H1 (cell line): ENCODE results near the gene BCL11A. TPM values are rescaled to one million over a fixed set of nuclear protein-coding genes. Genes with fewer than 3 reads are reported as not detected.

ENCODE experiments used
- CTCF ChIA-PET: fragments of 300-600 bp; sonication (Branson Sonifier 250); formaldehyde crosslinking; loops from one replicate; lab custom pipeline; 2021; ENCODE audit not compliant: partially characterized antibody; lab: Charles Lee
- POLR2A ChIA-PET: fragments of 300-600 bp; sonication (Branson Sonifier 250); formaldehyde crosslinking; loops from one replicate; lab custom pipeline; 2021; ENCODE audit warnings: inconsistent platforms; ENCODE audit not compliant: partially characterized antibody; lab: Charles Lee
- DNase-seq, 2 experiments: peaks; one replicate each; pipeline versions ENCODE4 v3.0.0 to v3.0.0-alpha.2; 2010 to 2022; ENCODE audit warnings: low spot score in 2 of 2, low read depth in 1 of 2, mixed read lengths in 1 of 2
- FAIRE-seq: peaks from 2 replicates; lab custom pipeline; 2011; peaks lifted over from hg19 to GRCh38; lab: Jason Lieb, UNC
- H2AFZ ChIP-seq: 2 replicates; pipeline ENCODE4 v1.8.1; 2012; ENCODE audit warnings: low read length, inconsistent platforms
- H2AK5ac ChIP-seq: 2 replicates; pipeline ENCODE4 v1.6.1; 2013; ENCODE audit warnings: low read depth, low read length
- H2BK120ac ChIP-seq: replicated peaks from 2 replicates; pipeline ENCODE3; 2013; ENCODE audit warnings: low read depth, low read length, inconsistent platforms
- H2BK12ac ChIP-seq: 2 replicates; pipeline ENCODE4 v1.6.1; 2013; ENCODE audit warnings: low read depth, low read length
- H2BK15ac ChIP-seq: 2 replicates; pipeline ENCODE4 v1.6.1; 2013; ENCODE audit warnings: low read length
- H2BK20ac ChIP-seq: 2 replicates; pipeline ENCODE4 v1.6.1; 2013; ENCODE audit warnings: low read length
- H2BK5ac ChIP-seq: 2 replicates; pipeline ENCODE4 v1.6.1; 2013; ENCODE audit warnings: low read depth, low read length
- H3K14ac ChIP-seq: 2 replicates; pipeline ENCODE4 v1.6.1; 2013; ENCODE audit warnings: inconsistent platforms; ENCODE audit not compliant: insufficient read length
- H3K18ac ChIP-seq: 2 replicates; pipeline ENCODE4 v1.6.1; 2013; ENCODE audit warnings: low read length; ENCODE audit errors: extremely low read depth
- H3K23ac ChIP-seq: 2 replicates; pipeline ENCODE4 v1.6.1; 2013; ENCODE audit warnings: inconsistent platforms; ENCODE audit not compliant: insufficient read length
- H3K23me2 ChIP-seq: 2 replicates; pipeline ENCODE4 v1.6.1; 2013; ENCODE audit warnings: low read depth, low read length
- H3K27ac ChIP-seq: 2 replicates; pipeline ENCODE4 v1.6.1; 2011; ENCODE audit warnings: low read depth, low read length, inconsistent platforms
- H3K27me3 ChIP-seq, 4 experiments: replicated peaks in 1 of 4; 1 replicate in 1 of 4; 2 replicates in 3 of 4; pipeline versions ENCODE4 v1.6.1 to v1.8.1; 2011 to 2013; ENCODE audit warnings: low read length in 3 of 4, mild to moderate bottlenecking in 3 of 4, inconsistent platforms in 2 of 4, mixed read lengths in 2 of 4, moderate library complexity in 1 of 4; ENCODE audit not compliant: control insufficient read depth in 3 of 4, insufficient read depth in 3 of 4; ENCODE audit errors: extremely low read depth in 1 of 4
- H3K36me3 ChIP-seq, 4 experiments: 2 replicates each; pipeline versions ENCODE4 v1.6.1 to v1.8.1; 2011 to 2013; ENCODE audit warnings: mild to moderate bottlenecking in 4 of 4, low read length in 3 of 4, moderate library complexity in 2 of 4, control low read depth in 1 of 4, inconsistent platforms in 1 of 4; ENCODE audit not compliant: insufficient read depth in 4 of 4, control insufficient read depth in 2 of 4
- H3K4ac ChIP-seq: replicated peaks from 2 replicates; pipeline ENCODE3; 2013; ENCODE audit warnings: low read length, low read depth, mixed read lengths, inconsistent platforms; ENCODE audit not compliant: insufficient read length
- H3K4me1 ChIP-seq, 4 experiments: replicated peaks in 1 of 4; 1 replicate in 1 of 4; 2 replicates in 3 of 4; pipeline versions ENCODE4 v1.6.1 to v1.8.1; 2011 to 2013; ENCODE audit warnings: low read length in 3 of 4, inconsistent platforms in 2 of 4, mixed read lengths in 1 of 4; ENCODE audit not compliant: insufficient read depth in 4 of 4, control insufficient read depth in 3 of 4
- H3K4me2 ChIP-seq, 2 experiments: 2 replicates each; pipeline versions ENCODE4 v1.6.1 to v1.8.1; 2011 to 2013; ENCODE audit warnings: low read depth in 2 of 2, low read length in 2 of 2, control low read depth in 1 of 2, inconsistent platforms in 1 of 2, mild to moderate bottlenecking in 1 of 2; ENCODE audit not compliant: insufficient read depth in 1 of 2
- H3K4me3 ChIP-seq, 4 experiments: fragments of 200-600, 300-600 bp in 1 of 4; sonication (generic), shearing (Covaris generic), sonication (Bioruptor Twin) in 1 of 4; 2 replicates each; pipeline versions ENCODE4 v1.5.1 to v1.8.1; 2011 to 2016; ENCODE audit warnings: low read length in 4 of 4, low read depth in 3 of 4, control low read depth in 2 of 4, inconsistent platforms in 2 of 4, mild to moderate bottlenecking in 2 of 4, mixed read lengths in 1 of 4, moderate library complexity in 1 of 4; ENCODE audit not compliant: insufficient read depth in 2 of 4; ENCODE audit errors: extremely low read depth in 1 of 4
- H3K56ac ChIP-seq: replicated peaks from 2 replicates; pipeline ENCODE3; 2013; ENCODE audit warnings: low read depth, mild to moderate bottlenecking, mixed read lengths, low read length, inconsistent platforms; ENCODE audit not compliant: insufficient read length
- H3K79me1 ChIP-seq: 2 replicates; pipeline ENCODE4 v1.6.1; 2013; ENCODE audit warnings: low read depth, low read length, control low read depth
- H3K79me2 ChIP-seq, 2 experiments: 2 replicates each; pipeline versions ENCODE4 v1.6.1 to v1.8.1; 2012 to 2013; ENCODE audit warnings: low read length in 2 of 2, mild to moderate bottlenecking in 2 of 2, inconsistent platforms in 1 of 2; ENCODE audit not compliant: insufficient read depth in 2 of 2, control insufficient read depth in 1 of 2
- H3K9ac ChIP-seq, 4 experiments: replicated peaks in 1 of 4; 1 replicate in 1 of 4; 2 replicates in 3 of 4; pipeline versions ENCODE4 v1.6.1 to v1.8.1; 2011 to 2013; ENCODE audit warnings: low read depth in 3 of 4, low read length in 3 of 4, control low read depth in 2 of 4, mild to moderate bottlenecking in 2 of 4, moderate library complexity in 2 of 4, inconsistent platforms in 1 of 4; ENCODE audit errors: extremely low read depth in 1 of 4
- H3K9me3 ChIP-seq, 2 experiments: 2 replicates each; pipeline versions ENCODE4 v1.6.1 to v1.8.1; 2012 to 2013; ENCODE audit warnings: mild to moderate bottlenecking in 2 of 2, moderate library complexity in 2 of 2, control low read depth in 1 of 2, inconsistent platforms in 1 of 2, low read depth in 1 of 2, low read length in 1 of 2, mixed read lengths in 1 of 2; ENCODE audit not compliant: insufficient read depth in 2 of 2
- H4K20me1 ChIP-seq, 2 experiments: replicated peaks in 1 of 2; 2 replicates each; pipeline versions ENCODE3 to v1.8.1; 2011 to 2013; ENCODE audit warnings: inconsistent platforms in 2 of 2, low read length in 2 of 2, mild to moderate bottlenecking in 1 of 2; ENCODE audit not compliant: insufficient read depth in 2 of 2, control insufficient read depth in 1 of 2
- H4K5ac ChIP-seq: 2 replicates; pipeline ENCODE4 v1.6.1; 2013; ENCODE audit warnings: low read length, low read depth, mixed read lengths, inconsistent platforms; ENCODE audit not compliant: insufficient read length
- H4K8ac ChIP-seq: 2 replicates; pipeline ENCODE4 v1.8.0; 2013; ENCODE audit warnings: mild to moderate bottlenecking, moderate library complexity, low read length, inconsistent platforms; ENCODE audit not compliant: insufficient read depth; ENCODE audit errors: extremely low read depth
- H4K91ac ChIP-seq: replicated peaks from 2 replicates; pipeline ENCODE3; 2013; ENCODE audit warnings: low read length, mixed read lengths, inconsistent platforms; ENCODE audit not compliant: insufficient read length
- ASH2L ChIP-seq: fragments of 200-600, 300-600 bp; sonication (generic); IDR thresholded peaks from one replicate; pipeline ENCODE4 v1.7.1; 2017; ENCODE audit warnings: low read length
- WGBS, 2 experiments: shearing (Covaris generic) in 1 of 2; methylation state at CpG; one replicate each; pipeline versions ENCODE4 v1.1.6 to v1.1.7; 2013 to 2015; ENCODE audit warnings: low lambda C conversion rate in 2 of 2, mixed read lengths in 2 of 2, inconsistent platforms in 1 of 2, low coverage in 1 of 2, missing lambda C conversion rate in 1 of 2; ENCODE audit not compliant: insufficient replicate concordance in 2 of 2, insufficient coverage in 1 of 2, insufficient read length in 1 of 2; ENCODE audit errors: extremely low coverage in 1 of 2, missing lambda C conversion rate in 1 of 2; 5-methylcytosine and 5-hydroxymethylcytosine counted together
- polyA plus RNA-seq, 7 experiments: library from polyadenylated mRNA; depleted of rRNA in 3 of 7; stranded (reverse) in 5 of 7; unstranded in 2 of 7; fragments of >200 nt in 5 of 7; fragments of 200-250 nt in 2 of 7; gene quantifications; 1 replicate in 5 of 7; 2 replicates in 1 of 7; 4 replicates in 1 of 7; pipeline versions ENCODE4 v1.2.1 to v1.2.3, GENCODE V29; 2011 to 2013; ENCODE audit warnings: missing spikeins in 2 of 7, mixed read lengths in 2 of 7
- total RNA-seq: library from RNA; stranded (reverse); fragmentation: NEBNext Ultra II Directional; extraction: Animal tissue kit (Norgen Biotek cat#: 25700); gene quantifications from 2 replicates; pipeline ENCODE4 v1.2.1, GENCODE V29; 2021
- TF ChIP-seq, protein P1 (sequence below): IDR thresholded peaks from 2 replicates; pipeline ENCODE4 v1.6.1; 2012; ENCODE audit warnings: low read length, inconsistent platforms

The BCL11A gene
- total and polyA plus RNA-seq, 2 of the 8 experiments (the other 6 are each of a cell fraction or from before 2014, with no cell fraction given), result 11.9 to 59.3 TPM

DNA sequence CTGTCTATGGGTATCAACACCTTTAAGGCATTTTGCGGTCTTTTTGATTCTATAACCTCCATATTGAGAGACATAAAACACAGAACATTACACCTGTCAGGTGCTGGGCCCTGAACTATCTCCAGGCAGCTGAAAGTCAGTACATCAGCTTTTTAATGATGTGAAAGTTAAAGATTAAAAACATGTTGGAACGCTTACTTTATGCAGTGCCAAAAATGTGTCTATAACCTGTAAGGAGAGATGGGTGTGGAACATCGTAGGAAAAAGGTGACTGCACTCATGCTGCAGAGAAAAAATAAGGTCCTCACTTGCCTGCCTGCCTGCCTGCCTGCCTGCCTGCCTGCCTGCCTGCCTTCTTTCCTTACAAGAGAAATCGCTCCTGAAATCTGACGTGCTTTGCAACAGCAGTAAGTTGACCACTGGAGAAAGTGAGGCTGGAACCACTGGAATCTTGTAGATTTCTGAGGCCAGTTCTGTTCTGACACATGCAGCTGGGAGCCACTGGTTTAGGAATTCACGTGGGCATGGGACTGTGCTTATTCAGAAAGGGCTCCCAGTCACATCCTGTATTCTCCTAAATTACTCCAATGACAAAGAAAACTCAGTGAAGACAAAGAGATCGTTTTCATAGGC lies 34.1 kb downstream of the BCL11A start:
- H3K18ac ChIP-seq, result no peak overlapping the region
- peaks cover 10 to 99% of the 10 kb centered on the region in 2 experiments; a peak in 3 of 4 replicates for H3K79me2 ChIP-seq
- peaks cover 3 to 7% of the 10 kb centered on the region in 2 experiments for H4K20me1 ChIP-seq
- FAIRE-seq (no peak), DNase-seq (peak in 1 of 2 experiments; percentile 45)
- no peak overlapping the region for H3K23ac ChIP-seq
- H2BK15ac ChIP-seq, result no peak overlapping the region
- no peak overlapping the region for H3K27ac ChIP-seq
- H2AK5ac ChIP-seq, result no peak overlapping the region
- H3K56ac ChIP-seq, result no peak overlapping the region
- H3K36me3 ChIP-seq, result peaks cover 0 to 24% (median 0%) of the 10 kb centered on the region in 4 experiments; a peak in 3 of 8 replicates
- H3K4ac ChIP-seq, result no peak overlapping the region
- TF ChIP-seq ASH2L, result peak; percentile 10
- TF ChIP-seq, protein P1, sequence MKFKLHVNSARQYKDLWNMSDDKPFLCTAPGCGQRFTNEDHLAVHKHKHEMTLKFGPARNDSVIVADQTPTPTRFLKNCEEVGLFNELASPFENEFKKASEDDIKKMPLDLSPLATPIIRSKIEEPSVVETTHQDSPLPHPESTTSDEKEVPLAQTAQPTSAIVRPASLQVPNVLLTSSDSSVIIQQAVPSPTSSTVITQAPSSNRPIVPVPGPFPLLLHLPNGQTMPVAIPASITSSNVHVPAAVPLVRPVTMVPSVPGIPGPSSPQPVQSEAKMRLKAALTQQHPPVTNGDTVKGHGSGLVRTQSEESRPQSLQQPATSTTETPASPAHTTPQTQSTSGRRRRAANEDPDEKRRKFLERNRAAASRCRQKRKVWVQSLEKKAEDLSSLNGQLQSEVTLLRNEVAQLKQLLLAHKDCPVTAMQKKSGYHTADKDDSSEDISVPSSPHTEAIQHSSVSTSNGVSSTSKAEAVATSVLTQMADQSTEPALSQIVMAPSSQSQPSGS, result no peak
- peaks cover 21 to 55% (median 49%) of the 10 kb centered on the region in 4 experiments for H3K4me1 ChIP-seq
- H3K4me3 ChIP-seq, result peak overlapping the region in 1 of 4 experiments; percentile 36; a peak in 1 of 8 replicates
- H3K9me3 ChIP-seq, result no peaks in the 10 kb centered on the region
- H2BK120ac ChIP-seq, result peak overlapping the region; percentile 38
- no peaks in the 10 kb centered on the region for H3K27me3 ChIP-seq
- WGBS, 2 experiments, result 56% methylated on average over 7 of the region's 7 CpGs; no CpG with 5 or more reads in 1 of the 2 experiments
- no peak overlapping the region for H4K5ac ChIP-seq
- H3K9ac ChIP-seq, result no peak overlapping the region
- H2BK20ac ChIP-seq, result 0 out of 2 replicates have a peak overlapping the region, but pooled peaks have one; percentile 21
- no peak overlapping the region for H4K8ac ChIP-seq
- H3K79me1 ChIP-seq, result peaks cover 25% of the 10 kb centered on the region
- H4K91ac ChIP-seq, result no peak overlapping the region
- CTCF ChIA-PET, result interaction anchor here (0.8 to 1.6 kb wide), 2 partner anchors 10 to 24 kb away, joined by 3 to 4 read pairs; no protein-coding TSS in a partner anchor
- POLR2A ChIA-PET, result interaction anchor here (0.7 to 3.4 kb wide), 4 partner anchors 10 to 181 kb away, joined by 3 to 12 read pairs (median 4); no protein-coding TSS in a partner anchor
- H2BK5ac ChIP-seq, result peak overlapping the region; percentile 69; the same call in 1 of the 2 replicates
- peak overlapping the region; percentile 30 to 79; a peak in 3 of 4 replicates for H3K4me2 ChIP-seq
- H3K14ac ChIP-seq, result no peak overlapping the region
- H2AFZ ChIP-seq, result no peak overlapping the region
- H3K23me2 ChIP-seq, result peaks cover 4% of the 10 kb centered on the region; the same call in 1 of the 2 replicates
- no peak overlapping the region for H2BK12ac ChIP-seq
